Gastroesophageal sphincter (tissue), 4 donors: ENCODE data around the gene USP49. TPM values are rescaled to one million over a fixed set of nuclear protein-coding genes. Genes with fewer than 3 reads are reported as not detected.

Source experiments
- ATAC-seq: fragments of 150-250 bp; one replicate; pipeline ENCODE4 v1.9.1; 2016; ENCODE audit warnings: mild to moderate bottlenecking, moderate library complexity
- H3K27ac ChIP-seq, 4 donors: fragments of 200-600 bp; sonication (generic) in 3 of 4; 1 replicate in 3 of 4; 2 replicates in 1 of 4; pipeline ENCODE4 v1.5.1; 2016 to 2019
- H3K27me3 ChIP-seq: fragments of 200-600 bp; sonication (generic); one replicate; pipeline ENCODE4 v1.5.1; 2019
- H3K36me3 ChIP-seq, 2 donors: fragments of 200-600 bp; sonication (generic); one replicate each; pipeline ENCODE4 v1.5.1; 2019; ENCODE audit warnings: control low read depth in 1 of 2
- H3K4me1 ChIP-seq, 3 donors: fragments of 200-600 bp; sonication (generic); 1 replicate in 2 of 3; 2 replicates in 1 of 3; pipeline ENCODE4 v1.5.1; 2016 to 2019; ENCODE audit warnings: control low read depth in 2 of 3
- H3K4me3 ChIP-seq, 2 donors: fragments of 200-600 bp; sonication (generic); one replicate each; pipeline ENCODE4 v1.5.1; 2019; ENCODE audit warnings: mild to moderate bottlenecking in 1 of 2, moderate library complexity in 1 of 2
- H3K9me3 ChIP-seq, 3 donors: fragments of 200-600 bp; sonication (generic); one replicate each; pipeline ENCODE4 v1.5.1; 2017 to 2019; ENCODE audit warnings: control low read depth in 2 of 3
- CTCF ChIP-seq, 4 experiments: fragments of 200-600 bp in 2 of 4; fragments of 450-650 bp in 2 of 4; sonication (generic) in 1 of 4; IDR thresholded peaks; one replicate each; pipeline ENCODE4 v1.5.1; 2017 to 2019; ENCODE audit warnings: antibody characterized with exemption in 4 of 4, mild to moderate bottlenecking in 2 of 4, moderate library complexity in 2 of 4
- EP300 ChIP-seq: sonication (generic); formaldehyde crosslinking; IDR thresholded peaks from one replicate; pipeline ENCODE4 v1.6.1; 2017; ENCODE audit warnings: antibody characterized with exemption, mild to moderate bottlenecking
- POLR2A ChIP-seq, 2 donors: fragments of 450-650 bp; IDR thresholded peaks; one replicate each; pipeline ENCODE4 v1.6.1; 2017; ENCODE audit warnings: antibody characterized with exemption in 2 of 2, mild to moderate bottlenecking in 2 of 2, moderate library complexity in 1 of 2
- POLR2AphosphoS5 ChIP-seq: sonication (generic); formaldehyde crosslinking; IDR thresholded peaks from one replicate; pipeline ENCODE4 v1.6.1; 2017; ENCODE audit warnings: antibody characterized with exemption
- WGBS, 2 donors: methylation state at CpG; one replicate each; pipeline ENCODE4 v1.1.5; 2018; ENCODE audit warnings: low coverage in 1 of 2; 5-methylcytosine and 5-hydroxymethylcytosine counted together
- total RNA-seq, 4 donors: library from RNA; depleted of rRNA; stranded (reverse); fragments of >200 nt; gene quantifications; one replicate each; pipeline ENCODE4 v1.1.0, GENCODE V29; 2016

The USP49 gene
- total RNA-seq, 4 donors from 2014 or later = 0.69 to 5.4 (median 2.0) TPM

- H3K4me1 ChIP-seq = no peaks in the 10 kb centered on the region
- no peaks in the 10 kb centered on the region for H3K27me3 ChIP-seq
- H3K4me3 ChIP-seq = no peak overlapping the region
- ATAC-seq = no peak
- H3K36me3 ChIP-seq = no peaks in the 10 kb centered on the region
- H3K27ac ChIP-seq = no peak overlapping the region
- no peaks in the 10 kb centered on the region for H3K9me3 ChIP-seq
- WGBS, 2 donors = 100% methylated on average over 1 to 2 of the region's 2 CpGs
- TF ChIP-seq CTCF (IDR thresholded peaks at IDR 0.05) = no peak
- TF ChIP-seq EP300 = no peak
- TF ChIP-seq POLR2A (IDR thresholded peaks at IDR 0.05) = no peak
- no peak for TF ChIP-seq POLR2AphosphoS5
Measured at GRCh38 chr6:41826343-41827022, 68.7 kb downstream of the USP49 start.

GRCh38 chr6:41824571-41825569, 70.3 kb downstream of the USP49 start:
- no peaks in the 10 kb centered on the region for H3K27me3 ChIP-seq
- ATAC-seq = no peak
- no peaks in the 10 kb centered on the region for H3K4me1 ChIP-seq
- no peaks in the 10 kb centered on the region for H3K36me3 ChIP-seq
- WGBS, 2 donors = 80 to 82% methylated on average over 5 to 12 of the region's 13 CpGs
- H3K27ac ChIP-seq = no peak overlapping the region
- H3K4me3 ChIP-seq = no peak overlapping the region
- no peaks in the 10 kb centered on the region for H3K9me3 ChIP-seq
- TF ChIP-seq POLR2A (IDR thresholded peaks at IDR 0.05) (no peak), POLR2AphosphoS5 (no peak), CTCF (IDR thresholded peaks at IDR 0.05) (no peak), EP300 (no peak)

GRCh38 chr6:41823178-41823577, 72.0 kb downstream of the USP49 start:
- H3K27ac ChIP-seq = no peak overlapping the region
- H3K9me3 ChIP-seq = no peaks in the 10 kb centered on the region
- no peaks in the 10 kb centered on the region for H3K4me1 ChIP-seq
- no peak overlapping the region for H3K4me3 ChIP-seq
- no peaks in the 10 kb centered on the region for H3K36me3 ChIP-seq
- no peak for ATAC-seq
- 90 to 93% methylated on average over 1 of the region's 1 CpG for WGBS, 2 donors
- TF ChIP-seq POLR2A (IDR thresholded peaks at IDR 0.05) (no peak), CTCF (IDR thresholded peaks at IDR 0.05) (no peak), POLR2AphosphoS5 (no peak), EP300 (no peak)
- H3K27me3 ChIP-seq = no peaks in the 10 kb centered on the region

DNA sequence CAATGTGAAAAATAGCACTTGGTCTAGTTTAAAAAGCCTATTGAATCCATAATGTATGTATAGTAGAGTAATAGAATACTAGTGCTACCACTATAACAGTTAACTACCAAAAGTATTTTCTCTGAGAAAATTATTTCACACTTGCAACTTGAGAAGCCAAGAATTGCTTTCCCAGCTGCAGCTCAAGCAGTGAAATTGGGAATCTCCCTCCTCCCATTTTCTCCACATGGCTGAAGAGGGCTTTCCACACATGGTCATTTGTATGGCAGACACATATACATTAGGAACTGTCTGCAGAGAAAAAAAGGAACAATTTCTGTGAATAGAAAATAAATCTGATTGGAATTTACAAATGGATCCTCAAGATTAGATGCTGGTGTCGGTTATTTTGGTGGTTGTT, 73.2 kb downstream of the USP49 start:
- H3K27me3 ChIP-seq = no peaks in the 10 kb centered on the region
- no peak overlapping the region for H3K27ac ChIP-seq
- no peaks in the 10 kb centered on the region for H3K9me3 ChIP-seq
- TF ChIP-seq POLR2A (IDR thresholded peaks at IDR 0.05) = no peak
- TF ChIP-seq EP300 = no peak
- TF ChIP-seq CTCF (IDR thresholded peaks at IDR 0.05) = no peak
- TF ChIP-seq POLR2AphosphoS5 = no peak
- no peak for ATAC-seq
- no peaks in the 10 kb centered on the region for H3K36me3 ChIP-seq
- 100% methylated on average over 1 of the region's 1 CpG for WGBS, 2 donors
- no peaks in the 10 kb centered on the region for H3K4me1 ChIP-seq
- no peak overlapping the region for H3K4me3 ChIP-seq
